HepG2 (cell line): Measurements from ENCODE around the gene MEG3. TPM values are rescaled to one million over a fixed set of nuclear protein-coding genes. Genes with fewer than 3 reads are reported as not detected.
A peak's percentile ranks its signal among the peaks of the same experiment; 100 is the strongest.

Experiments
- ATAC-seq: fragments of 200-7000 bp; cut with Tn5 transposase; 3 replicates; pipeline ENCODE4 v1.9.1; 2020; ENCODE audit warnings: mild to moderate bottlenecking, moderate library complexity
- BruUV-seq: library from RNA; stranded (reverse); fragments of 400-500 nt; replicated peaks from 2 replicates; lab custom pipeline; 2021; lab: Mats Ljungman, UMichigan
- CTCF ChIA-PET: fragments of 300-600 bp; formaldehyde crosslinking; extraction: SDS; loops from one replicate; lab custom pipeline; 2021; ENCODE audit warnings: low total read pairs, inconsistent platforms, low intra/inter-chr PET ratio; lab: Yijun Ruan, JAX
- POLR2A ChIA-PET: fragments of 350-600 bp; sonication (Branson Sonifier 250); formaldehyde crosslinking; loops from one replicate; lab custom pipeline; 2020; ENCODE audit warnings: antibody characterized with exemption, inconsistent platforms; lab: Yijun Ruan, JAX
- DNase-seq: peaks from one replicate; pipeline ENCODE4 v3.0.0-alpha.2; 2015; ENCODE audit warnings: low spot score
- FAIRE-seq: peaks from 3 replicates; lab custom pipeline; 2011; peaks lifted over from hg19 to GRCh38; lab: Jason Lieb, UNC
- H2AFZ ChIP-seq: one replicate; pipeline ENCODE4 v1.6.1; 2011; ENCODE audit warnings: low read length, inconsistent platforms
- H3K27ac ChIP-seq: fragments of 300-600 bp; 3 replicates; pipeline ENCODE4 v1.8.0; 2011; ENCODE audit warnings: mixed run types, mild to moderate bottlenecking, mixed read lengths, low read length, inconsistent platforms; ENCODE audit not compliant: insufficient read depth; ENCODE audit errors: extremely low read length
- H3K27me3 ChIP-seq, 2 experiments: fragments of 200-600 bp in 1 of 2; 2 replicates in 1 of 2; 3 replicates in 1 of 2; pipeline versions ENCODE4 v1.6.0 to v1.8.0; 2011; ENCODE audit warnings: low read length in 2 of 2, mild to moderate bottlenecking in 2 of 2, moderate library complexity in 2 of 2, inconsistent platforms in 1 of 2; ENCODE audit not compliant: insufficient read depth in 2 of 2, control insufficient read depth in 1 of 2
- H3K36me3 ChIP-seq, 2 experiments: fragments of 200-600 bp in 1 of 2; replicated peaks in 1 of 2; 2 replicates in 1 of 2; 3 replicates in 1 of 2; pipeline versions ENCODE4 v1.5.1 to v1.8.0; 2011; ENCODE audit warnings: low read length in 2 of 2, inconsistent platforms in 1 of 2; ENCODE audit not compliant: insufficient read depth in 2 of 2, control insufficient read depth in 1 of 2
- H3K4me1 ChIP-seq: 2 replicates; pipeline ENCODE4 v1.5.1; 2012; ENCODE audit warnings: low read length, inconsistent platforms; ENCODE audit not compliant: insufficient read depth
- H3K4me2 ChIP-seq: 2 replicates; pipeline ENCODE4 v1.6.0; 2011; ENCODE audit warnings: low read depth, low read length, inconsistent platforms
- H3K4me3 ChIP-seq, 3 experiments: fragments of 200-600 bp in 1 of 3; sonication (generic), shearing (Covaris generic) in 1 of 3; replicated peaks in 1 of 3; 2 replicates each; pipeline ENCODE4 v1.5.1; 2011 to 2016; ENCODE audit warnings: low read length in 3 of 3, inconsistent platforms in 2 of 3, low read depth in 2 of 3, mild to moderate bottlenecking in 2 of 3, control low read depth in 1 of 3, mixed read lengths in 1 of 3; ENCODE audit not compliant: insufficient read depth in 1 of 3
- H3K79me2 ChIP-seq: one replicate; pipeline ENCODE4 v1.6.1; 2011; ENCODE audit warnings: low read length, inconsistent platforms; ENCODE audit not compliant: insufficient read depth
- H3K9ac ChIP-seq: 2 replicates; pipeline ENCODE4 v1.6.0; 2011; ENCODE audit warnings: mild to moderate bottlenecking, low read depth, low read length, inconsistent platforms; ENCODE audit not compliant: insufficient read depth
- H3K9me3 ChIP-seq: 2 replicates; pipeline ENCODE4 v1.5.1; 2012; ENCODE audit warnings: mild to moderate bottlenecking, low read length
- H4K20me1 ChIP-seq: 2 replicates; pipeline ENCODE4 v1.6.0; 2011; ENCODE audit warnings: inconsistent platforms, mild to moderate bottlenecking, low read length, moderate library complexity; ENCODE audit not compliant: insufficient read depth
- ADNP ChIP-seq: sonication (generic); formaldehyde crosslinking; IDR thresholded peaks from 2 replicates; pipeline ENCODE4 v1.4.0; 2020; ENCODE audit warnings: missing genetic modification reagents
- AGO1 ChIP-seq: fragments of 200-400 bp; formaldehyde crosslinking; IDR thresholded peaks from 2 replicates; pipeline ENCODE4 v1.6.1; 2017; ENCODE audit warnings: mild to moderate bottlenecking, low read depth, low read length, moderate library complexity; ENCODE audit not compliant: poor library complexity, severe bottlenecking
- ATF2 ChIP-seq: sonication (generic); formaldehyde crosslinking; IDR thresholded peaks from 2 replicates; pipeline ENCODE4 v1.4.0; 2020; ENCODE audit warnings: missing genetic modification reagents
- GRHL1 ChIP-seq: sonication (generic); formaldehyde crosslinking; conservative IDR thresholded peaks from 2 replicates; pipeline ENCODE4 v1.8.0; 2022; ENCODE audit warnings: missing genetic modification reagents
- IRF9 ChIP-seq: sonication (generic); formaldehyde crosslinking; IDR thresholded peaks from 2 replicates; pipeline ENCODE4 v1.8.0; 2022; ENCODE audit warnings: missing genetic modification reagents, mild to moderate bottlenecking, borderline replicate concordance
- KDM2A ChIP-seq: sonication (generic); formaldehyde crosslinking; IDR thresholded peaks from 2 replicates; pipeline ENCODE4 v1.4.0; 2020; ENCODE audit warnings: low read depth, missing genetic modification reagents, borderline replicate concordance
- KDM3A ChIP-seq: IDR thresholded peaks from 2 replicates; pipeline ENCODE4 v1.6.1; 2018; ENCODE audit warnings: low read depth, missing compliant biosample characterization
- MYPOP ChIP-seq: sonication (generic); formaldehyde crosslinking; IDR thresholded peaks from 2 replicates; pipeline ENCODE4 v1.8.1; 2023; ENCODE audit warnings: mild to moderate bottlenecking, moderate library complexity, missing genetic modification reagents
- NR3C1 ChIP-seq: sonication (generic); formaldehyde crosslinking; IDR thresholded peaks from 2 replicates; pipeline ENCODE4 v1.4.0; 2020; ENCODE audit warnings: missing genetic modification reagents
- POGK ChIP-seq: sonication (generic); formaldehyde crosslinking; conservative IDR thresholded peaks from 2 replicates; pipeline ENCODE4 v1.8.0; 2022; ENCODE audit warnings: mild to moderate bottlenecking, moderate library complexity, missing genetic modification reagents
- ZBTB7A ChIP-seq: sonication (generic); formaldehyde crosslinking; IDR thresholded peaks from 2 replicates; pipeline ENCODE4 v1.8.0; 2022; ENCODE audit warnings: mild to moderate bottlenecking, missing genetic modification reagents
- ZNF224 ChIP-seq: sonication (generic); formaldehyde crosslinking; IDR thresholded peaks from 2 replicates; pipeline ENCODE4 v1.5.0; 2020; ENCODE audit warnings: mild to moderate bottlenecking, missing genetic modification reagents
- WGBS: methylation state at CpG from one replicate; pipeline ENCODE4 v1.1.6; 2017; ENCODE audit warnings: low lambda C conversion rate; 5-methylcytosine and 5-hydroxymethylcytosine counted together
- in situ Hi-C: cut with HindIII; loops from 2 replicates; pipeline ENCODE4 v1.10.0; 2017; ENCODE audit warnings: low pct_unique_long_range_greater_than_20kb; ENCODE audit not compliant: extremely low pct_ligation_motif_present
- intact Hi-C: fragments of 100-400 bp; cut with micrococcal nuclease; formaldehyde crosslinking; loops from one replicate; pipeline ENCODE4 v1.10.0; 2022; ENCODE audit not compliant: unreplicated experiment
- polyA plus RNA-seq, 8 experiments: library from polyadenylated mRNA; depleted of rRNA in 3 of 8; stranded (reverse) in 7 of 8; unstranded in 1 of 8; fragments of >200 nt; fragmentation: Illumina TruSeq in 4 of 8; extraction: Trizol in 4 of 8; gene quantifications; 2 replicates each; pipeline versions ENCODE4 v1.2.1 to v1.2.3, GENCODE V29; 2011 to 2016; ENCODE audit warnings: low read depth in 4 of 8, missing spikeins in 1 of 8, mixed read lengths in 1 of 8; ENCODE audit not compliant: insufficient read depth in 1 of 8
- total RNA-seq, 5 experiments: library from RNA; depleted of rRNA; stranded (reverse); fragments of >200 nt; fragmentation: Illumina TruSeq; extraction: Trizol; gene quantifications; 2 replicates each; pipeline ENCODE4 v1.2.3, GENCODE V29; 2016; ENCODE audit warnings: low read depth in 1 of 5

The MEG3 gene
- total and polyA plus RNA-seq, 2 of the 13 experiments (the other 11 are each of a cell fraction or from before 2014, with no cell fraction given): 0.17 TPM; not detected in 1

- no peak; the same call in 1 of the 2 replicates for TF ChIP-seq POGK (CRISPR knock-in tag)
- no peak for TF ChIP-seq NR3C1
- peak; percentile 48; the same call in 1 of the 2 replicates for TF ChIP-seq ATF2 (CRISPR knock-in tag)
Measured at GRCh38 chr14:100899884-100900771, 74.2 kb downstream of the MEG3 start (continued).

GRCh38 chr14:100900837-100901390 lies 75.0 kb downstream of the MEG3 start:
- FAIRE-seq (peak; percentile 48), DNase-seq (peak; percentile 72), ATAC-seq (peak; percentile 79)
- peak overlapping the region; percentile 58 for H3K27ac ChIP-seq
- H3K79me2 ChIP-seq: no peaks in the 10 kb centered on the region
- H4K20me1 ChIP-seq: no peaks in the 10 kb centered on the region
- H3K9me3 ChIP-seq: no peaks in the 10 kb centered on the region
- in situ Hi-C loops: loop anchor here (10.0 kb wide), 2 partner anchors 334 to 764 kb away; no protein-coding TSS in a partner anchor
- 4% methylated on average over 7 of the region's 15 CpGs for WGBS
- no TSS peak for BruUV-seq
- CTCF ChIA-PET: interaction anchor here (1.9 to 2.4 kb wide), 3 partner anchors 50 to 728 kb away, joined by 9 to 10 read pairs (median 9); no protein-coding TSS in a partner anchor
- intact Hi-C loops: loop anchor here (1.0 to 5.0 kb wide), 5 partner anchors 50 to 238 kb away; no protein-coding TSS in a partner anchor
- no peaks in the 10 kb centered on the region for H3K36me3 ChIP-seq
- H3K27me3 ChIP-seq: peaks cover 0 to 22% of the 10 kb centered on the region in 2 experiments; a peak in 2 of 5 replicates
- H3K4me2 ChIP-seq: peak overlapping the region; percentile 83
- H2AFZ ChIP-seq: no peak overlapping the region
- H3K4me1 ChIP-seq: peaks cover 54% of the 10 kb centered on the region
- H3K4me3 ChIP-seq: peak overlapping the region; percentile 8 to 53 (median 10); a peak in 4 of 6 replicates
- POLR2A ChIA-PET: interaction anchor here (1.4 to 2.6 kb wide), 6 partner anchors 44 to 208 kb away, joined by 3 to 15 read pairs (median 6); no protein-coding TSS in a partner anchor
- no peak overlapping the region for H3K9ac ChIP-seq
- peak; percentile 31; the same call in 1 of the 2 replicates for TF ChIP-seq ZNF224 (CRISPR knock-in tag)
- peak; percentile 54; the same call in 1 of the 2 replicates for TF ChIP-seq KDM2A
- TF ChIP-seq ZBTB7A (CRISPR knock-in tag): peak; percentile 80; the same call in 1 of the 2 replicates
- TF ChIP-seq KDM3A (CRISPR knock-in tag): peak; percentile 68
- peak; percentile 33 for TF ChIP-seq AGO1
- TF ChIP-seq ADNP (CRISPR knock-in tag): no peak
- TF ChIP-seq GRHL1 (CRISPR knock-in tag): no peak
- TF ChIP-seq IRF9: no peak; the same call in 1 of the 2 replicates
- no peak for TF ChIP-seq MYPOP (CRISPR knock-in tag)
